ENCODE data around the gene NMB.

DNA sequence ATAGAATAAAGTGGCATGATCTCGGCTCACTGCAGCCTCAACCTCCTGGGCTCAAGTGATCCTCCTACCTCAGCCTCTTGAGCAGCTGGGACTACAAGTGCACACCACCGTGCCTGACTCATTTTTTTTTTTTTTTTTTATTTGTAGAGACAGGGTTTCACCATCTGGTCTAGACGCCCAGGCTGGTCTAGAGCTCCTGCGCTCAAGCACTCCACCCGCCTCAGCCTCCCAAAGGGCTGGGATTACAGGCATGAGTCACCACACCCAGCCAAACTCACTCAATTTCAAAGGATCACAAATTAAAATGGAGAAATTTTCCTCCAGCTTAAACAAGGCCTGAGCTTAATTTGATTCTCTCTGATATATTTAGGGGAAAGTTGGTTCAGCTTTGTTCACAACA, 27.3 kb upstream of the NMB start:
- TF ChIP-seq NFIC (IDR thresholded peaks at IDR 0.05; ENCODE audit: borderline replicate concordance) = no peak
- TF ChIP-seq, protein P1, sequence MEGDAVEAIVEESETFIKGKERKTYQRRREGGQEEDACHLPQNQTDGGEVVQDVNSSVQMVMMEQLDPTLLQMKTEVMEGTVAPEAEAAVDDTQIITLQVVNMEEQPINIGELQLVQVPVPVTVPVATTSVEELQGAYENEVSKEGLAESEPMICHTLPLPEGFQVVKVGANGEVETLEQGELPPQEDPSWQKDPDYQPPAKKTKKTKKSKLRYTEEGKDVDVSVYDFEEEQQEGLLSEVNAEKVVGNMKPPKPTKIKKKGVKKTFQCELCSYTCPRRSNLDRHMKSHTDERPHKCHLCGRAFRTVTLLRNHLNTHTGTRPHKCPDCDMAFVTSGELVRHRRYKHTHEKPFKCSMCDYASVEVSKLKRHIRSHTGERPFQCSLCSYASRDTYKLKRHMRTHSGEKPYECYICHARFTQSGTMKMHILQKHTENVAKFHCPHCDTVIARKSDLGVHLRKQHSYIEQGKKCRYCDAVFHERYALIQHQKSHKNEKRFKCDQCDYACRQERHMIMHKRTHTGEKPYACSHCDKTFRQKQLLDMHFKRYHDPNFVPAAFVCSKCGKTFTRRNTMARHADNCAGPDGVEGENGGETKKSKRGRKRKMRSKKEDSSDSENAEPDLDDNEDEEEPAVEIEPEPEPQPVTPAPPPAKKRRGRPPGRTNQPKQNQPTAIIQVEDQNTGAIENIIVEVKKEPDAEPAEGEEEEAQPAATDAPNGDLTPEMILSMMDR (IDR thresholded peaks at IDR 0.05) = no peak
- TF ChIP-seq, protein P2, sequence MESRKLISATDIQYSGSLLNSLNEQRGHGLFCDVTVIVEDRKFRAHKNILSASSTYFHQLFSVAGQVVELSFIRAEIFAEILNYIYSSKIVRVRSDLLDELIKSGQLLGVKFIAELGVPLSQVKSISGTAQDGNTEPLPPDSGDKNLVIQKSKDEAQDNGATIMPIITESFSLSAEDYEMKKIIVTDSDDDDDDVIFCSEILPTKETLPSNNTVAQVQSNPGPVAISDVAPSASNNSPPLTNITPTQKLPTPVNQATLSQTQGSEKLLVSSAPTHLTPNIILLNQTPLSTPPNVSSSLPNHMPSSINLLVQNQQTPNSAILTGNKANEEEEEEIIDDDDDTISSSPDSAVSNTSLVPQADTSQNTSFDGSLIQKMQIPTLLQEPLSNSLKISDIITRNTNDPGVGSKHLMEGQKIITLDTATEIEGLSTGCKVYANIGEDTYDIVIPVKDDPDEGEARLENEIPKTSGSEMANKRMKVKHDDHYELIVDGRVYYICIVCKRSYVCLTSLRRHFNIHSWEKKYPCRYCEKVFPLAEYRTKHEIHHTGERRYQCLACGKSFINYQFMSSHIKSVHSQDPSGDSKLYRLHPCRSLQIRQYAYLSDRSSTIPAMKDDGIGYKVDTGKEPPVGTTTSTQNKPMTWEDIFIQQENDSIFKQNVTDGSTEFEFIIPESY (IDR thresholded peaks at IDR 0.05; ENCODE audit: borderline replicate concordance, low read depth) = no peak
- TF ChIP-seq RAD21 (IDR thresholded peaks at IDR 0.05; ENCODE audit: low read length) = no peak

Data from SK-N-SH (cell line).